Measurements from ENCODE around the gene SLC26A9.
A peak's percentile ranks its signal among the peaks of the same experiment; 100 is the strongest.

Gene SLC26A9

DNA sequence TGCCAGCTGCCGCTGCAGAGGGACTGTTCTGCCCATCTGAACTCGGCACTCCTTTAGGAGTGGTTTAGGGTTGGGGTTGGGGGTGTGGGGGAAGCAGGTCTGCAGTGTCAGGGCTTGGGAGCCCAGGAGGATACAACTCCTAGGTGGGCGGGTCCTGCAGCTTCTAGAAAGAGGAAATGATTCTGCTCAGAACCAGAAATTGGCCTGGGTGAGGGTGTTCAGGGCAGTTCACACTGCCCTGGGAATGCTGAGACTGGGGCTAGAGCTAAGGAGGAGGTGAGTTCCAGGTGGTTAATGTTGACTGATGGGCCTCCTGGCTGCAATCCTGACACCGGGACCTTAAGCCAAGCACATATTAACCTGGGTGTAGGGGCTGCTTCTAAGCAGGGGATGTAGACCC lies 4.8 kb upstream of the SLC26A9 start:
- Mint-ChIP-seq H3K27me3 (peaks cover 30% of the 10 kb centered on the region), H3K36me3 (ENCODE audit: low read depth) (no peaks in the 10 kb centered on the region), H3K27ac (peak overlapping the region; percentile 54)

DNA sequence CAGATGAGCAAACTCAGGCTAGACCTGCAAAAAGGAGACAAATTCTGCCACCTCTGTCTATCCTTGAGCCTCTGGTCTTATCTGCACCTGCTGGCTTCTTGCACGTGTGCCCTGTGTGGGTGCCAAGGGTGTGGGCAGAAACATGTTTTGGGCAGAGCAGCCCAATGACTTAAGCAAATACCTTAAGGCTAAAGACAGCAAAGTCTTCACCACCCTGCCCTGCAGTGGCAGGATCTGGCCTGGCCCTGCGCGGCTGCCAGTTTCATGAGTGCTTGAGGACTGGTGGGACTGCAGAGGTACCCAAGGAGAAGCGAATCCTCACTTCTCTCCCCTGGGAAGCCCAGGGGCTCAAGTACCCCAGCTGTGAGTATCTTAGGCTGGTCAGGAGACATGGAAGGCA lies 3.8 kb upstream of the SLC26A9 start:
- Mint-ChIP-seq H3K27me3 (peaks cover 36% of the 10 kb centered on the region), H3K36me3 (ENCODE audit: low read depth) (no peaks in the 10 kb centered on the region), H3K27ac (no peak overlapping the region), H3K4me3 (no peak overlapping the region), H3K4me1 (ENCODE audit: low read depth) (peaks cover 65% of the 10 kb centered on the region), H3K9me3 (no peaks in the 10 kb centered on the region)
- intact Hi-C loops (cut with micrococcal nuclease): no loop called here

More for the DNA sequence above, 4.8 kb upstream of the SLC26A9 start:
- H3K4me3 Mint-ChIP-seq: no peak overlapping the region
- peaks cover 60% of the 10 kb centered on the region for H3K4me1 Mint-ChIP-seq (ENCODE audit: low read depth)
- no peaks in the 10 kb centered on the region for H3K9me3 Mint-ChIP-seq
- intact Hi-C loops (cut with micrococcal nuclease): no loop called here

DNA sequence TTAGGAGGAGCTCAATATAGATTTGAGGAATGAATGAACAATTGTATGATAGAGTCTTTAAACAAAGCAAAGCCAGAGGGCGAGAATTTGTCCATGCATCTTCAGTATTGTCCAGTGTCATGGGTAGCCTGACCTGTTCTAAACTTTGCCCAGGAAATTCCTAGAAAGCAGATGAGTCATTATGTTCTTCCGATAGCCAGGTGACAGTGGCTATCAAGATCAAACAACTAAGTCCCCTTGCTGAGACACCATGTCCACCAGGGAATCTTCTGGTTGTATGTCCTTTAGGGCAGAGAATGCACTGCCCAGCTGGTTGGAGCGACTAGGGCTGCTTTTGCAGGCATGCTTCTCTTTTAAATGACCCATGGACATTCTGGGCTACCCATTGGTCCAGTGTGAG lies 1.8 kb upstream of the SLC26A9 start:
- no peak overlapping the region for H3K27ac Mint-ChIP-seq
- H3K9me3 Mint-ChIP-seq: no peaks in the 10 kb centered on the region

DNA sequence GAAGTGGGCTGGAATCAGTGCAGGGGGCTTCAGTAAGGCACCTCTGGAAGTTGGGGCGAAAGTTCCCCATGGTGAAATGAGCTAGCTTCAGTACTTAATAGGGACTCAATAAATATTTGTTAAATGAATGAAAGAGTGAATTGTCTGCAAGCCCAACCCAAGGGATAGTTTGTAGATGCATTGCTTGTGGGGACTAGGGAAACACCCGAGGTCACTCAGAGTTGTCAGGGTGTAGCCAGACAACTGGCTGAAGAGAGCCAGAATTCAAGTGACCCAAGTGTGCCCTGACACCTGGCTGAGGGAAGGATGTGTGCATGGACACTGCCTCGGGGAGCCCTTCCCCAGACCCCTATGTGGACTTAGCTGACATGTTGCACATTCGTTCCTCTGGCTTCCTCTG lies 1.3 kb upstream of the SLC26A9 start:
- no peak overlapping the region for H3K27ac Mint-ChIP-seq
- peaks cover 43% of the 10 kb centered on the region for H3K4me1 Mint-ChIP-seq (ENCODE audit: low read depth)
- peaks cover 55% of the 10 kb centered on the region for H3K27me3 Mint-ChIP-seq
- no peak overlapping the region for H3K4me3 Mint-ChIP-seq
- no peaks in the 10 kb centered on the region for H3K36me3 Mint-ChIP-seq (ENCODE audit: low read depth)
- H3K9me3 Mint-ChIP-seq: no peaks in the 10 kb centered on the region
- intact Hi-C loops (cut with micrococcal nuclease): no loop called here

More for the DNA sequence above, 1.8 kb upstream of the SLC26A9 start:
- Mint-ChIP-seq H3K4me3 (no peak overlapping the region), H3K4me1 (ENCODE audit: low read depth) (peaks cover 48% of the 10 kb centered on the region), H3K36me3 (ENCODE audit: low read depth) (no peaks in the 10 kb centered on the region), H3K27me3 (peaks cover 50% of the 10 kb centered on the region)
- intact Hi-C loops (cut with micrococcal nuclease): no loop called here

DNA sequence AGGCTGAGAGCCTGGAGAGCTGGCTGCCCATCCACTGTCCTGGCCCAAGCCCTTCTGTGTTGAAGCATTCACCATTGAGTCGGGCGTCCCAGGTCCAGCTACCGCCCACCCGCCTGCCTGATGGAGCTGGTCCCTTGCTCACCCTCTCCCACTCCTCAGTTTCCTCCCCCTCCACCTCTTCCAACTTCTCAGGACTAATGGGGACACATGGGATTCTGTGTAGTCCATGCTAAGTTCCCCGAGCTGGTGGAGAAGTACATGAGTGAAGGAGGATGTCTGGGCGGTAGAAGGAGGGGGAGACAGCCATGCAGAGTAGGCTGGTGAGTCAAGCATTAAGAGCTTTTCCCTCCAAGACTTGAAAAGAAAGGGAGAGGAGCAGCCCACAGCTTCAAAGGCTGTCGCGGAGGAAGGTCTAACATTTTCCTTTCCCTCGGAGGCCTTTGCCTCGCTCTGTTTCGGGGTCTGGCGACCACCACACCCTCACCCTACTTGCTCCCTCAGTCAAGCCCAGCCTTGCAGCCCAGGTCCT lies 561 bp downstream of the SLC26A9 start:
- Mint-ChIP-seq H3K4me3 (no peak overlapping the region), H3K36me3 (ENCODE audit: low read depth) (no peaks in the 10 kb centered on the region), H3K9me3 (no peaks in the 10 kb centered on the region), H3K27ac (no peak overlapping the region), H3K4me1 (ENCODE audit: low read depth) (peaks cover 25% of the 10 kb centered on the region), H3K27me3 (peaks cover 70% of the 10 kb centered on the region)
- intact Hi-C loops (cut with micrococcal nuclease): no loop called here

DNA sequence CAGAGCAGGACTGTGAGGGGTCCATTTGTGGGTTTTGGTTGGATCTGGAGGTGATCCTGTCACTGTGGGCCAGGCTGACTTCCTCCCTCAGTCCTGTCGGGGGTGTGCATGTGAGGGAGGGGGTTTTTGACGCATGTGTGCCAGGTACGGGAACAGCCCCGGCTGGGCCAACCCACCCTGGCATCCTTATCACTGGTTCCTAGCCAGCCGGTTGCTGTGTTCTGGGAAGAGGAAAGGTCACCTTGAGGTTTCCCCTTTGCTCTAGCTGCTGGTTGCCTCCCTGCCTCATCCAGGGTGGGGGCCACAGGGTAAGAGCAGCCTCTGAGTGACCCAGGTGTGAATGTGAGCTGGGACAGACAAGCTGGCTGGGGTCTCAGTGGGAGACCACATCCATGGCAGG lies 2.5 kb downstream of the SLC26A9 start:
- Mint-ChIP-seq H3K4me3 (no peak overlapping the region), H3K27me3 (peaks cover 68% of the 10 kb centered on the region), H3K9me3 (no peaks in the 10 kb centered on the region), H3K4me1 (ENCODE audit: low read depth) (peaks cover 24% of the 10 kb centered on the region), H3K27ac (no peak overlapping the region), H3K36me3 (ENCODE audit: low read depth) (no peaks in the 10 kb centered on the region)
- intact Hi-C loops (cut with micrococcal nuclease): no loop called here

DNA sequence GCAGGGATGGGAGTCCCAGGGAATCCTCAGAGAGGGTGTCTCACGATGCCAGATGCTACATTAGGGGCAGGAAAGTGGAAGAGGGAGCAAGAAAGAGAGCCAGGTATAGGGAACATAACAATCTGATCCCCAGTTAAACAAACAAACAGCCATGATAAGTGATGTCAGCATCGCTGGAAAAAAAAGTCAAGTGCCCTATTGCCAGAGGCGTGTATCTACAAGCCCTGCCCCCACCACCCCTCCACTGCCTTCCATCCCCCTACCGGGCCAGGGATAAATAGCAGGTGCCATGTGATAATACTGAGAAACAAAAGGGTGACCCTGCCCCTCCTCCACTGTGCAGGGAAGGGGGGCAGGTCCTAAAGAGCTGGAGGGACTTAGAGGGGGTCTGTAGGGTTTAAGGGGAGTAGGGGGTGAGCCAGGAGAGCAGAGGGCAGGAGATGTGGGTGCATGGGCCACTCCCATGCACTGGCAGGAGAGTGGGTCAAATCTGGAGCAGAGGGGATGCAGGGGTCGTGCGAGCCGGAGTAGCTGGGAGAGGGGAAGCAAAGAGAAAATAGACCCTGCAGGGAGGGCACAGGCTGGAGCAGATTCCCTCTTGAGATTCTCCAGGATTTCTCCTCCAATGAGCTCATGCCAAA lies 3.4 kb downstream of the SLC26A9 start:
- H3K9me3 Mint-ChIP-seq: no peaks in the 10 kb centered on the region
- peaks cover 24% of the 10 kb centered on the region for H3K4me1 Mint-ChIP-seq (ENCODE audit: low read depth)
- intact Hi-C loops (cut with micrococcal nuclease): no loop called here
- H3K27me3 Mint-ChIP-seq: peaks cover 65% of the 10 kb centered on the region
- no peaks in the 10 kb centered on the region for H3K36me3 Mint-ChIP-seq (ENCODE audit: low read depth)
- no peak overlapping the region for H3K4me3 Mint-ChIP-seq
- no peak overlapping the region for H3K27ac Mint-ChIP-seq

DNA sequence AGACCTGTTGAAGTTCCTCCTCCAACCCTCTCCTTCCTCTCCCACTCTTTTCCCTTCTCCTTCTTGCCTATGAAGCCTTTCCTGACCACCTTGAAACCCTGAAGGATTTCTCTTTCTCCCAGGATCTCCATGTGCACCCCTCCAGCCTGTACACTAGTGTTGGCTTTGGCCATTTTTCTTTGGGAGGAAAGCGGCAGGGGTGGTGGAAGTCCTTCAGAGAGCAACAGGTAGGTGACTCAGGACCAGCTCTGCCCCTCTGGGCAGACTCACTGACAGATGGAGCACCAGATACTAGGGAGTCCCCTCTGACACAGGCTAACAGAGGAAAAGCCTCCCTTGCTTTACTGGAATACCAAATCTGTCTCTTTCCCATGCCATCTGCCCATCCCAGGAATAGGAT lies 4.6 kb downstream of the SLC26A9 start:
- Mint-ChIP-seq H3K27ac (no peak overlapping the region), H3K4me1 (ENCODE audit: low read depth) (peaks cover 25% of the 10 kb centered on the region), H3K4me3 (no peak overlapping the region), H3K36me3 (ENCODE audit: low read depth) (no peaks in the 10 kb centered on the region), H3K27me3 (peaks cover 57% of the 10 kb centered on the region), H3K9me3 (no peaks in the 10 kb centered on the region)
- intact Hi-C loops (cut with micrococcal nuclease): no loop called here

DNA sequence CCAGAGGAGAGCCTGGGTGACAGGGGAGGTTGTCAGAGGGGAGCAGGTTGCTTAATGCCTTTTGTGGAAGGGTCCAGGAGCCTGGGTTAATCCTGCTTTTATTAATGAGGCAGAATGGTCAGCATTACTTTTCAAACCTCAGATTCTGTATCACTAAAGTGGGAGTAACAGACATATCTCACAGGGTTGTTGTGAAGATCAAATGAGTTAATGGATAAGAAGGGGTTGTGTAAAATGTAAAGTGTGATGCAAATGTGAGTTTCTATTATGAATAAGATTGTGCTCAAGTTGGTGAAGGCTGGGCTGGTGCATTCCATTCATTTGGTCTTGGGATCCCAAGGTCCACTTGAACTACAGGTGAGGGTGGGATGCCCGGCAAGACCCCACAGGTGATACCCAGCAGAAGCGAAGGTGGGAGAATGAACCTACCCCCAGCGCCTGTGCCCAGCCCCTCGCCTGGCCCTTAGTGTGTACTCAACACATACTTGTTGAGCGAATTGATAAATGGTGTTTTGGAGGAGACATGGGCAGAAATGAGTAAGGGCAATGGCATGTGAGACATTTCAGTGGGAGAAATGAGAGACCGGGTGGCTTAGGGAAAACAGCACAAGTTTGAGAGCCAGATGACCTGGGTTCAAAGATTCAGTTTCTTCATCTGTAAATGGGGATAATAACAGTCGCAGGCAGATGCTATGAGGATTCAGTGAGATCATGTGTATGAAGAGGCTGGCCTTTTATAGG lies 6.2 kb downstream of the SLC26A9 start:
- H3K27ac Mint-ChIP-seq: no peak overlapping the region
- no peak overlapping the region for H3K4me3 Mint-ChIP-seq
- H3K4me1 Mint-ChIP-seq (ENCODE audit: low read depth): peaks cover 27% of the 10 kb centered on the region
- H3K27me3 Mint-ChIP-seq: peaks cover 44% of the 10 kb centered on the region
- H3K36me3 Mint-ChIP-seq (ENCODE audit: low read depth): no peaks in the 10 kb centered on the region
- intact Hi-C loops (cut with micrococcal nuclease): no loop called here
- no peaks in the 10 kb centered on the region for H3K9me3 Mint-ChIP-seq

DNA sequence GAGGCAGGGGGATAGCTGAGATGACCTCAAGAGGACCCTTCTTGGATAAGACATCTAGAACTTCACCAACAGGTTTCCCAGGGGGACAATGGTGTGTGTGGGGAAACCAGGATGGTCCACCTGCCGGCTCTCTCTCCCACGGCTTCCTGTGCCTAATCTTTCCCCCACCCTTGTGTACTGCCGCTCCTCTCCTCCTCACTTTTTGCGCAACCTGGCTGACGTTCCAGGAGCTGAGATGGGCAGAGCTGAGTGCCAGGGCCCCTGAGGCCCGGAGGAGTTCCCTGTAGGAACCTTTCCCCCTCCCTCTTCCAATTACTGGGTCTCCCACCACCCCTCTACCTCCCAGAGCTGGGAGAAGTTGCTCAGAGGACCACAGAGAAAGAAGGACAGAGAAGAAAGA lies 6.9 kb downstream of the SLC26A9 start:
- no peak overlapping the region for H3K4me3 Mint-ChIP-seq
- no peak overlapping the region for H3K27ac Mint-ChIP-seq
- intact Hi-C loops (cut with micrococcal nuclease): no loop called here

DNA sequence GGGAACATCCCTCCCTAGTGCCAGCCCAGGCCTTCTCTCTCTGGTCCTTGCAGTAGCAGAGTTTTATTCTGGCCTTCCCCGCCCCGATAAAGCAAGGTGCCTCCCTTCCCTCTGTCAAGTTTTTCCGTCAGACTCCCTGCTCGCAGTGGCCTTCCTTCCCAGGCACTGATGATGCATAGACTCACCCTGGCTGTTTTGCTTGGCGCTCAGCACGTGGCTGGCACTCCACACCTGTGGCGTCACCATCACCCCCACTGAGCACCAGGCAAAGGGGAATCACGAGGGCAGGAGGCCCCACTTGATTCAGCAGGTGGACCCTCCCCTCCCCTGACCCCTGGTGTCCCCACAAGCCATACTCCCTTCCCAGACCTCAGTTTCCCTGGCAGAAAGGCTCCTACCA lies 7.4 kb downstream of the SLC26A9 start:
- peaks cover 31% of the 10 kb centered on the region for H3K4me1 Mint-ChIP-seq (ENCODE audit: low read depth)
- no peak overlapping the region for H3K4me3 Mint-ChIP-seq
- peaks cover 36% of the 10 kb centered on the region for H3K27me3 Mint-ChIP-seq
- H3K27ac Mint-ChIP-seq: no peak overlapping the region
- no peaks in the 10 kb centered on the region for H3K36me3 Mint-ChIP-seq (ENCODE audit: low read depth)
- H3K9me3 Mint-ChIP-seq: no peaks in the 10 kb centered on the region
- intact Hi-C loops (cut with micrococcal nuclease): no loop called here

More for the DNA sequence above, 6.9 kb downstream of the SLC26A9 start:
- H3K9me3 Mint-ChIP-seq: no peaks in the 10 kb centered on the region
- H3K36me3 Mint-ChIP-seq (ENCODE audit: low read depth): no peaks in the 10 kb centered on the region
- H3K4me1 Mint-ChIP-seq (ENCODE audit: low read depth): peaks cover 27% of the 10 kb centered on the region
- H3K27me3 Mint-ChIP-seq: peaks cover 37% of the 10 kb centered on the region

DNA sequence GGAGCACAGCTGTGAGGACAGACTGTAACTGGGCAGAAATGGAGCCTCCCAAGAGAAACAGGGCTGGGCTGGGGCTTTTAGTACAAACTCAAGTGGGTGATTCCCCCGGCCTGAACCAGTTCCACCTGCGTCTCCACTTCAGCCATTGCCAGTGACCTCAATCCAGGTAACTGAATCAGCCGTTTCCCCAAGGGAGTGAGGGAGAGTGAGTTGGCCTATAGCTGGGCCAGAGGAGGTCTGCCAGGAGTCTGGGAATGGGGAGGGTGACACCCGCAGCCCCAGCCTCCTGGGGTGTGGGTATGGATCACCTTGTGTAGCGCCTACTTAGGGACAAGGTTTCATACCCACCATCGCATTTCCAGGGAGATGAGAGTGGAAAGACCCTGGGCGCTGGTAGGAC lies 8.5 kb downstream of the SLC26A9 start:
- Mint-ChIP-seq H3K4me1 (ENCODE audit: low read depth) (peaks cover 41% of the 10 kb centered on the region), H3K27me3 (peaks cover 28% of the 10 kb centered on the region), H3K36me3 (ENCODE audit: low read depth) (no peaks in the 10 kb centered on the region), H3K27ac (no peak overlapping the region), H3K4me3 (no peak overlapping the region), H3K9me3 (no peaks in the 10 kb centered on the region)
- intact Hi-C loops (cut with micrococcal nuclease): no loop called here

DNA sequence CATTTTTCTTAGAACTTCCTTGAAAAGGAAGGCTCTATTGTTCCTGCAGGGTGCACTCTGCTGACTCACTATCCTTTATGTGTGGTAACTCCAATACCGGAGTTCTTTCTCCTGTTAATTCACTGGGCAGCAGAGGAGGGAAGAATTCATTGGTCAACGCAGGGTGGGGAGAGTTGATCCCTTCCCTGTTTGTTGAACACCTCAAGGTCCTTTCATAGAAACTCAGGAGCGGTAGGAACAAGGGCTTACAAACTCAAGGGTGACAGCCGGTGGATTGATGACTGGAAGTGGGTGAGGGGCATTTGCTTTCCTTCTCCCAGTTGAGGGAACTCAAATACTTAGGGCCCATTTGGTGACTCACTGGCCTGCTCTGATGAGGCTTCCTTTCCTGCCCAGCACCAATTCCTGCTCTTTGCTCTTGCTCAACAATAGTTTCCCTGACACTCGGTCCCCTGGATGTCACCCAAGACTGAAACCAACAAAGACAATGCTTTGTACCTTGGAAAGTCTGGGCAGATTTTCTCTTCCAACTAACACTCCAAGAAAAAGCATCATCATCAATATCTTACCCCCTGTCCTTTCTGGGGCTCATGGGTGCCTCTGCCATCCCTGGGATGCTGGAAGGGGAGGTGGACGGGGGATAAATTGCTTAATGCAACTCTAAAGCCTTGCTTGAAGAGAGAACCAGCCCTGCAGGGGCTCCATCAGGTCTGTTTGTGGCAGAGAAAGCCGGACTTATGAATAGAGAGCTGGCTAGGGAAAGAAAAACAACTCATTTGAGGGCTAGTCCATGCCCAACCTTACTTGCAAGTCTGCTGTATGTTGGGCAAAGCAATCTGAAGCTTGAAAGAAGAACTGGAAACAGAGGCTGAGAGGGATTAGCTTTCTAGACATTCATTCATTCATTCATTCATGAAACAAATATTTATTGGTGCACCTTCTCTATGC lies 9.3 kb downstream of the SLC26A9 start:
- H3K4me3 Mint-ChIP-seq: no peak overlapping the region
- H3K9me3 Mint-ChIP-seq: no peaks in the 10 kb centered on the region
- H3K27ac Mint-ChIP-seq: peak overlapping the region; percentile 31
- peaks cover 21% of the 10 kb centered on the region for H3K27me3 Mint-ChIP-seq
- H3K36me3 Mint-ChIP-seq (ENCODE audit: low read depth): no peaks in the 10 kb centered on the region
- peaks cover 48% of the 10 kb centered on the region for H3K4me1 Mint-ChIP-seq (ENCODE audit: low read depth)
- intact Hi-C loops (cut with micrococcal nuclease): no loop called here

DNA sequence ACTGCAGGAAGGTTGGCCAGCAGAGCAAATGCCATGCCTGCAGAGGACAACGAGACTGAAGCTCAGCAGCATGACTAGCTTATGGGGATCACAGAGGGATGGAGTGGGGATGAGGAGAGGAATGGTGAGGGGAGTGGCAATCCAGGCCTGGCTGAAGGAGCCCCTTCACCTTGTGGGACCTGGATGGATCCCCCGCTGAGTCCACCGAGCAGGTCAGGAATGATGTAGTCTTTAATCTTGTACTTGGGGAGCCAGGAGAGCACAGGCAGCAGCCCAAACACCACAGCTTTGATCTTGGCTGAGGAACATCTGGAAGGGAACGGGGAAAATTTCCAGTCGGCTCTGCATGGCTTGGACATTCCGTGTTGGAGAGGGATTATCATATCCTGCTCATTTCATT lies 10.5 kb downstream of the SLC26A9 start:
- Mint-ChIP-seq H3K27ac (no peak overlapping the region), H3K36me3 (ENCODE audit: low read depth) (no peaks in the 10 kb centered on the region), H3K4me3 (no peak overlapping the region), H3K27me3 (peaks cover 10% of the 10 kb centered on the region), H3K4me1 (ENCODE audit: low read depth) (peaks cover 51% of the 10 kb centered on the region), H3K9me3 (no peaks in the 10 kb centered on the region)
- intact Hi-C loops (cut with micrococcal nuclease): no loop called here

Measured in dendritic cell treated with granulocyte-macrophage colony-stimulating factor and Interleukin-4, amounts not matched to agents 40 ng/mL and 50 ng/mL, for 4 days (primary cell).